ENCODE results near the gene SERTAD4. TPM values are rescaled to one million over a fixed set of nuclear protein-coding genes. Genes with fewer than 3 reads are reported as not detected.

Gene SERTAD4
- total RNA-seq, 3 donors from 2014 or later: not detected

DNA sequence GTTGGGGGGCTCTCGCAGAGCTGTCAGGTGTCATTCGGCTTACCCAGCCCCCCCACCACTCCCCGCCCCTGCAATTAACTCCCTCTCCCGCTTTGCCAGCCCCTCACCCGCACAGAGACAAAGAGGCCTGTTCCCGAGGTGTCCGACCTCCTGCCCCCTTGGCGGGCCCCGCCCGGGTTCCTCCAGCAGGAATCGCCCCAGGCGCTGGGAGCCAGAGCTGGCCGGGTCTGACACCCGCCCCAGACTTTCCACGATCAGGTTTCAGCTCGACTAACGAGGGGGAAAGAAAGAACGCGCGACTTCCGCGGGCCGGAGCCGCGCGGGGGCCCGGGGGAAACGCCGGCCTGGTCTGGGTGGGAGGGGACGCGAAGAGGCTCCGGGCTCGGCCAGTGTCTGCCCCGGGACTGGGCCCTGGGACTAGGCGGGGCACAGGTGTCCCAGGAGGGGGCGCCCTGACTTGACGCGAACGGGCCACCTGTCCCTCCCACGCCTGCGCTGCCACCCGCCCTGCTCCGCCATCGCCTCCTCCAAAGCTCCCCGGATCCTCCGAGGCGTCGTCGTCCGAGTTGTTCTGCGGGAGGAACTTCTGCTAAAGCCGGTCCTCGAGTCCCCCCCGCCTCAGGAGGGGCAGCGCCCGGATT is 59.8 kb downstream of the SERTAD4 start:
- Mint-ChIP-seq H3K4me3 (peak overlapping the region; percentile 24), H3K27me3 (ENCODE audit: low read depth) (peaks cover 48% of the 10 kb centered on the region), H3K4me1 (ENCODE audit: low read depth) (peaks cover 5% of the 10 kb centered on the region), H3K9me3 (no peaks in the 10 kb centered on the region), H3K36me3 (ENCODE audit: insufficient read depth) (no peaks in the 10 kb centered on the region)
- ATAC-seq: peak; percentile 74 to 75
- DNase-seq: peak; percentile 32

DNA sequence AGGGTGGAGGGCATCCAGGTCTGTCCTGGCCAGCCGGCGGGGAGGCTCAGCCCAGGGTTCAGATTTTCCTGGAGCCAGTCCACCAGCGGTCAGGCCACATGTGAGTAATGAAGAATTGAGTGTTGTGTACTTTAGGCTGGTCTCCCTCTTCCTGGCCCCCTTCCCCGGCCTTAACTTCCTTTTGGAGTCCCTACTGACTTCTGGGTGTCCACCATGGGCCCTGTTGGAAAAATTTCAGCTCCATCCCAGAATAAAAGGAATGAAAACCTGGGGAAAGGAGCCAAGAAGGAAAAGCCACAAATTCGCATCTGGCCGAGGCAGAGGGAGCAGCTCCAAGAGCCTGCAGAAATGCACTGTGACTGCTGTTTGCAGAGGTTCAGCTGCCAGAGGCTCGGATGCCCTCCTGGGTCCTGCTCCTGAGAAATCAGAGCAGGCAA is 60.6 kb downstream of the SERTAD4 start:
- H3K4me1 Mint-ChIP-seq (ENCODE audit: low read depth): peaks cover 5% of the 10 kb centered on the region
- DNase-seq (no peak), ATAC-seq (no peak)
- no peak overlapping the region for H3K4me3 Mint-ChIP-seq
- H3K36me3 Mint-ChIP-seq (ENCODE audit: insufficient read depth): no peaks in the 10 kb centered on the region
- no peaks in the 10 kb centered on the region for H3K9me3 Mint-ChIP-seq
- peaks cover 50% of the 10 kb centered on the region for H3K27me3 Mint-ChIP-seq (ENCODE audit: low read depth)

DNA sequence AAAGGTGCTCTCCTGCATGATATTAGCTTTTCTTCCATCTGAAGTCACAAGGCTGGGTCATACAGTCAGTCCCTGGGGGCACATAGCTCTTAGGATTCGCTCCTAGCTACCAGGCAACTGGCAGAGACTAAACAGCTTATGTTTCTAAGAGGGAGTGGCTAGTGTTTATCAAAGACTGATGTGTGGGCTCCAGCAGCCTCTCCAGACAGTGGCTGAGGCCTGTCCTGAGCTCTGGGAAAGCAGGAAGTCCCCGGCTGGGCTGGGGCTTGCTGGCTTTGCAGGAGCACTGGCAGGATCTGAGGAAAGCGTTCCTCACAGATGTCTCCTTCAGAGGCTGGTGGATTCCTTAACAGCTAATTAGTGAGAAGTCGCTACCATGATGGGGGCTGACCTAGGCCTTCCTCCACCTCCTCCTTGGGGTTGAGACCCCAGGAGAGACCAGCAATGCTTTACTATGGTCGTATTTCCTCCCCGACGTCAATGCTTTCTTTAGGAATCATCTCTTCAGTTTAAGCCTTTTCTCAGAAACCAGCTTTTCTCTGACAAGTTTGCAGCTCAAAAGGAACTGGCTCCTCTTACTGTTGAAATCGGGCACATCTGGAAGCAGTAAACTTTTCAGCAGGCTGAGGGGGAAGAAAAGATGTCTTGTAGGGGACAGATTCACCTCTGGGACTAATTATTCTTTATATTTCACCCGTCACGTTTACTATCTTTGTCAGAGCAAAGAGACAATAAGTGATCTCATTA is 62.6 kb downstream of the SERTAD4 start:
- H3K27me3 Mint-ChIP-seq (ENCODE audit: low read depth): peaks cover 47% of the 10 kb centered on the region
- H3K36me3 Mint-ChIP-seq (ENCODE audit: insufficient read depth): no peaks in the 10 kb centered on the region
- DNase-seq (no peak), ATAC-seq (no peak)
- no peak overlapping the region for H3K4me3 Mint-ChIP-seq
- H3K4me1 Mint-ChIP-seq (ENCODE audit: low read depth): peaks cover 5% of the 10 kb centered on the region
- no peaks in the 10 kb centered on the region for H3K9me3 Mint-ChIP-seq

Other genes starting within 250 kb of the SERTAD4 start
- gene HHAT, start 96.1 kb downstream of the SERTAD4 start, total RNA-seq: under 1 TPM; 0.26 to 0.71 (median 0.65) TPM